ENCODE data around the gene RAB20.

Gene RAB20

GRCh38 chr13:110523838-110524540 is 37.5 kb downstream of the RAB20 start:
- H4K8ac ChIP-seq (ENCODE audit: low read depth, low read length), result no peak overlapping the region
- H2BK12ac ChIP-seq (ENCODE audit: low read length), result no peak overlapping the region
- no peak overlapping the region for H3K4ac ChIP-seq (ENCODE audit: low read length)
- peaks cover 0 to 5% (median 0%) of the 10 kb centered on the region in 3 experiments for H3K27me3 ChIP-seq (ENCODE audit: control insufficient read depth in 3 of 3, insufficient read depth in 3 of 3, low read depth in 1 of 3, low read length in 3 of 3)
- no peak overlapping the region for H2AFZ ChIP-seq (ENCODE audit: low read length)
- H3K4me3 ChIP-seq (ENCODE audit: low read length in 2 of 2), result no peak overlapping the region
- H3K4me1 ChIP-seq (ENCODE audit: control insufficient read depth in 2 of 2, insufficient read depth in 1 of 2, low read depth in 1 of 2, low read length in 2 of 2), result peaks cover 5 to 8% of the 10 kb centered on the region in 2 donors
- H3K4me2 ChIP-seq (ENCODE audit: insufficient read depth, low read length, poor library complexity, severe bottlenecking), result no peak overlapping the region
- H3K18ac ChIP-seq (ENCODE audit: low read length), result peak overlapping the region; percentile 15
- no peak overlapping the region for H2BK120ac ChIP-seq (ENCODE audit: low read depth, low read length)
- H3K27ac ChIP-seq (replicated peaks; ENCODE audit: low read length), result no peak overlapping the region
- no peak overlapping the region for H4K91ac ChIP-seq (ENCODE audit: low read depth, low read length, poor library complexity)
- H3K79me1 ChIP-seq (ENCODE audit: low read depth, low read length), result peaks cover 2% of the 10 kb centered on the region
- H2BK5ac ChIP-seq (ENCODE audit: low read length), result no peak overlapping the region
- no peak overlapping the region for H2AK5ac ChIP-seq (ENCODE audit: low read depth, low read length)
- no peak overlapping the region for H3K14ac ChIP-seq (ENCODE audit: low read length)
- no peak overlapping the region for H2BK15ac ChIP-seq (ENCODE audit: low read length)
- peaks cover 0 to 4% of the 10 kb centered on the region in 2 donors for H3K9me3 ChIP-seq (replicated peaks in 1 of 2; ENCODE audit: control insufficient read depth in 2 of 2, insufficient read depth in 1 of 2, low read depth in 1 of 2, low read length in 2 of 2)
- no CpG with 5 or more reads among the region's 17 CpGs for WGBS, 2 donors (ENCODE audit: extremely low coverage in 2 of 2, insufficient read length in 2 of 2, insufficient replicate concordance in 1 of 2)
- H3K9ac ChIP-seq (ENCODE audit: low read depth, low read length, poor library complexity), result no peak overlapping the region
- H3K23ac ChIP-seq (ENCODE audit: low read depth, low read length, poor library complexity), result no peak overlapping the region
- H3K36me3 ChIP-seq (replicated peaks in 1 of 2; ENCODE audit: control insufficient read depth in 2 of 2, insufficient read depth in 2 of 2, low read length in 2 of 2), result no peaks in the 10 kb centered on the region
- DNase-seq (ENCODE audit: low spot score), result no peak

- Histone ChIP-seq H3K4me1 (ENCODE audit: control insufficient read depth in 2 of 2, insufficient read depth in 1 of 2, low read depth in 1 of 2, low read length in 2 of 2) (peaks cover 5 to 8% of the 10 kb centered on the region in 2 donors), H3K9ac (ENCODE audit: low read depth, low read length, poor library complexity) (no peak overlapping the region), H2AFZ (ENCODE audit: low read length) (no peak overlapping the region), H3K14ac (ENCODE audit: low read length) (no peak overlapping the region), H2BK120ac (ENCODE audit: low read depth, low read length) (no peak overlapping the region), H2BK5ac (ENCODE audit: low read length) (no peak overlapping the region), H3K79me1 (ENCODE audit: low read depth, low read length) (peaks cover 2% of the 10 kb centered on the region), H3K27ac (replicated peaks; ENCODE audit: low read length) (no peak overlapping the region), H3K4me3 (ENCODE audit: low read length in 2 of 2) (no peak overlapping the region), H2BK15ac (ENCODE audit: low read length) (no peak overlapping the region), H3K9me3 (replicated peaks in 1 of 2; ENCODE audit: control insufficient read depth in 2 of 2, insufficient read depth in 1 of 2, low read depth in 1 of 2, low read length in 2 of 2) (no peaks in the 10 kb centered on the region), H2BK12ac (ENCODE audit: low read length) (no peak overlapping the region), H3K27me3 (ENCODE audit: control insufficient read depth in 3 of 3, insufficient read depth in 3 of 3, low read depth in 1 of 3, low read length in 3 of 3) (peaks cover 0 to 5% (median 0%) of the 10 kb centered on the region in 3 experiments), H4K8ac (ENCODE audit: low read depth, low read length) (no peak overlapping the region), H3K18ac (ENCODE audit: low read length) (peak overlapping the region; percentile 48), H3K4ac (ENCODE audit: low read length) (no peak overlapping the region), H4K91ac (ENCODE audit: low read depth, low read length, poor library complexity) (no peak overlapping the region), H3K4me2 (ENCODE audit: insufficient read depth, low read length, poor library complexity, severe bottlenecking) (no peak overlapping the region), H2AK5ac (ENCODE audit: low read depth, low read length) (no peak overlapping the region), H3K36me3 (replicated peaks in 1 of 2; ENCODE audit: control insufficient read depth in 2 of 2, insufficient read depth in 2 of 2, low read length in 2 of 2) (no peaks in the 10 kb centered on the region), H3K23ac (ENCODE audit: low read depth, low read length, poor library complexity) (no peak overlapping the region)
- no peak for DNase-seq (ENCODE audit: low spot score)
- no CpG with 5 or more reads among the region's 9 CpGs for WGBS, 2 donors (ENCODE audit: extremely low coverage in 2 of 2, insufficient read length in 2 of 2, insufficient replicate concordance in 1 of 2)
Observed at GRCh38 chr13:110523180-110523579, 38.3 kb downstream of the RAB20 start.

GRCh38 chr13:110522721-110523120 is 38.8 kb downstream of the RAB20 start:
- Histone ChIP-seq H2BK5ac (ENCODE audit: low read length) (no peak overlapping the region), H2AFZ (ENCODE audit: low read length) (no peak overlapping the region), H3K27ac (replicated peaks; ENCODE audit: low read length) (no peak overlapping the region), H3K4ac (ENCODE audit: low read length) (no peak overlapping the region), H2AK5ac (ENCODE audit: low read depth, low read length) (no peak overlapping the region), H4K91ac (ENCODE audit: low read depth, low read length, poor library complexity) (no peak overlapping the region), H3K14ac (ENCODE audit: low read length) (no peak overlapping the region), H3K4me3 (ENCODE audit: low read length in 2 of 2) (no peak overlapping the region), H3K18ac (ENCODE audit: low read length) (no peak overlapping the region), H2BK120ac (ENCODE audit: low read depth, low read length) (no peak overlapping the region), H3K79me1 (ENCODE audit: low read depth, low read length) (peaks cover 2% of the 10 kb centered on the region), H3K9ac (ENCODE audit: low read depth, low read length, poor library complexity) (no peak overlapping the region), H2BK15ac (ENCODE audit: low read length) (no peak overlapping the region), H4K8ac (ENCODE audit: low read depth, low read length) (no peak overlapping the region), H3K9me3 (replicated peaks in 1 of 2; ENCODE audit: control insufficient read depth in 2 of 2, insufficient read depth in 1 of 2, low read depth in 1 of 2, low read length in 2 of 2) (no peaks in the 10 kb centered on the region), H3K36me3 (replicated peaks in 1 of 2; ENCODE audit: control insufficient read depth in 2 of 2, insufficient read depth in 2 of 2, low read length in 2 of 2) (no peaks in the 10 kb centered on the region), H2BK12ac (ENCODE audit: low read length) (no peak overlapping the region), H3K27me3 (ENCODE audit: control insufficient read depth in 3 of 3, insufficient read depth in 3 of 3, low read depth in 1 of 3, low read length in 3 of 3) (peaks cover 0 to 5% (median 0%) of the 10 kb centered on the region in 3 experiments), H3K4me2 (ENCODE audit: insufficient read depth, low read length, poor library complexity, severe bottlenecking) (no peak overlapping the region), H3K4me1 (ENCODE audit: control insufficient read depth in 2 of 2, insufficient read depth in 1 of 2, low read depth in 1 of 2, low read length in 2 of 2) (peaks cover 5 to 8% of the 10 kb centered on the region in 2 donors), H3K23ac (ENCODE audit: low read depth, low read length, poor library complexity) (no peak overlapping the region)
- WGBS, 2 donors (ENCODE audit: extremely low coverage in 2 of 2, insufficient read length in 2 of 2, insufficient replicate concordance in 1 of 2), result no CpG with 5 or more reads among the region's 5 CpGs
- DNase-seq (ENCODE audit: low spot score), result no peak

GRCh38 chr13:110521946-110522345 is 39.6 kb downstream of the RAB20 start:
- Histone ChIP-seq H2BK15ac (ENCODE audit: low read length) (no peak overlapping the region), H3K9me3 (replicated peaks in 1 of 2; ENCODE audit: control insufficient read depth in 2 of 2, insufficient read depth in 1 of 2, low read depth in 1 of 2, low read length in 2 of 2) (no peaks in the 10 kb centered on the region), H3K18ac (ENCODE audit: low read length) (peak overlapping the region; percentile 8), H3K4me1 (ENCODE audit: control insufficient read depth in 2 of 2, insufficient read depth in 1 of 2, low read depth in 1 of 2, low read length in 2 of 2) (peaks cover 3 to 5% of the 10 kb centered on the region in 2 donors), H3K4me3 (ENCODE audit: low read length in 2 of 2) (no peak overlapping the region), H2AK5ac (ENCODE audit: low read depth, low read length) (no peak overlapping the region), H2BK120ac (ENCODE audit: low read depth, low read length) (no peak overlapping the region), H4K91ac (ENCODE audit: low read depth, low read length, poor library complexity) (no peak overlapping the region), H2AFZ (ENCODE audit: low read length) (no peak overlapping the region), H3K4me2 (ENCODE audit: insufficient read depth, low read length, poor library complexity, severe bottlenecking) (no peak overlapping the region), H3K27me3 (ENCODE audit: control insufficient read depth in 3 of 3, insufficient read depth in 3 of 3, low read depth in 1 of 3, low read length in 3 of 3) (no peaks in the 10 kb centered on the region), H3K79me1 (ENCODE audit: low read depth, low read length) (peaks cover 2% of the 10 kb centered on the region), H2BK12ac (ENCODE audit: low read length) (no peak overlapping the region), H3K9ac (ENCODE audit: low read depth, low read length, poor library complexity) (no peak overlapping the region), H3K14ac (ENCODE audit: low read length) (no peak overlapping the region), H3K4ac (ENCODE audit: low read length) (no peak overlapping the region), H3K23ac (ENCODE audit: low read depth, low read length, poor library complexity) (no peak overlapping the region), H2BK5ac (ENCODE audit: low read length) (no peak overlapping the region), H3K36me3 (replicated peaks in 1 of 2; ENCODE audit: control insufficient read depth in 2 of 2, insufficient read depth in 2 of 2, low read length in 2 of 2) (no peaks in the 10 kb centered on the region), H3K27ac (replicated peaks; ENCODE audit: low read length) (no peak overlapping the region), H4K8ac (ENCODE audit: low read depth, low read length) (no peak overlapping the region)
- no peak for DNase-seq (ENCODE audit: low spot score)
- no CpG with 5 or more reads among the region's 7 CpGs for WGBS, 2 donors (ENCODE audit: extremely low coverage in 2 of 2, insufficient read length in 2 of 2, insufficient replicate concordance in 1 of 2)
